ENCODE results near the gene MSANTD1.

The MSANTD1 gene

GRCh38 chr4:3232001-3232400 lies 17.0 kb upstream of the MSANTD1 start:
- in situ Hi-C loops (cut with MboI; ENCODE audit: low sequenced_read_pairs), result no loop called here

GRCh38 chr4:3232871-3233271 lies 16.1 kb upstream of the MSANTD1 start:
- in situ Hi-C loops (cut with MboI; ENCODE audit: low sequenced_read_pairs), result no loop called here

GRCh38 chr4:3233391-3234071 lies 15.4 kb upstream of the MSANTD1 start:
- in situ Hi-C loops (cut with MboI; ENCODE audit: low sequenced_read_pairs), result no loop called here

GRCh38 chr4:3234171-3235029 lies 14.6 kb upstream of the MSANTD1 start:
- in situ Hi-C loops (cut with MboI; ENCODE audit: low sequenced_read_pairs), result no loop called here

GRCh38 chr4:3235030-3235345 lies 14.0 kb upstream of the MSANTD1 start:
- in situ Hi-C loops (cut with MboI; ENCODE audit: low sequenced_read_pairs), result no loop called here

GRCh38 chr4:3235581-3235980 lies 13.4 kb upstream of the MSANTD1 start:
- in situ Hi-C loops (cut with MboI; ENCODE audit: low sequenced_read_pairs), result no loop called here

GRCh38 chr4:3236326-3236878 lies 12.6 kb upstream of the MSANTD1 start:
- in situ Hi-C loops (cut with MboI; ENCODE audit: low sequenced_read_pairs), result no loop called here

- in situ Hi-C loops (cut with MboI; ENCODE audit: low sequenced_read_pairs), result no loop called here
These were observed 11.7 kb upstream of the MSANTD1 start for GRCh38 chr4:3237266-3237665.

- in situ Hi-C loops (cut with MboI; ENCODE audit: low sequenced_read_pairs), result no loop called here
These were observed 11.0 kb upstream of the MSANTD1 start for GRCh38 chr4:3237712-3238560.

GRCh38 chr4:3238721-3239120 lies 10.2 kb upstream of the MSANTD1 start:
- in situ Hi-C loops (cut with MboI; ENCODE audit: low sequenced_read_pairs), result no loop called here

- in situ Hi-C loops (cut with MboI; ENCODE audit: low sequenced_read_pairs), result no loop called here
These were observed 9.7 kb upstream of the MSANTD1 start for GRCh38 chr4:3239303-3239702.

GRCh38 chr4:3239998-3240920 lies 8.7 kb upstream of the MSANTD1 start:
- in situ Hi-C loops (cut with MboI; ENCODE audit: low sequenced_read_pairs), result no loop called here

GRCh38 chr4:3240936-3241522 lies 7.9 kb upstream of the MSANTD1 start:
- in situ Hi-C loops (cut with MboI; ENCODE audit: low sequenced_read_pairs), result no loop called here

- in situ Hi-C loops (cut with MboI; ENCODE audit: low sequenced_read_pairs), result no loop called here
These were observed 6.9 kb upstream of the MSANTD1 start for GRCh38 chr4:3241898-3242524.

- in situ Hi-C loops (cut with MboI; ENCODE audit: low sequenced_read_pairs), result no loop called here
These were observed 5.7 kb upstream of the MSANTD1 start for GRCh38 chr4:3243136-3243780.

- in situ Hi-C loops (cut with MboI; ENCODE audit: low sequenced_read_pairs), result no loop called here
These were observed 5.0 kb upstream of the MSANTD1 start for GRCh38 chr4:3244002-3244401.

GRCh38 chr4:3244747-3245146 lies 4.2 kb upstream of the MSANTD1 start:
- in situ Hi-C loops (cut with MboI; ENCODE audit: low sequenced_read_pairs), result no loop called here

GRCh38 chr4:3245676-3246075 lies 3.3 kb upstream of the MSANTD1 start:
- in situ Hi-C loops (cut with MboI; ENCODE audit: low sequenced_read_pairs), result no loop called here
